Effector memory CD8-positive, alpha-beta T cell (primary cell): ENCODE data around the gene GDI2.
"Not testable (repeated sequence)": the region's sequence is repeated elsewhere in the genome, so short reads cannot be mapped to it uniquely, and the experiment has no call there.

Experiments used
- ATAC-seq: fragments of 150-1000 bp; cut with Tn5 transposase; replicated peaks from 2 replicates; pipeline ENCODE4 v1.10.0; 2021; ENCODE audit warnings: mild to moderate bottlenecking, moderate library complexity
- DNase-seq, 3 experiments: peaks; one replicate each; pipeline ENCODE4 v3.0.0; 2021
- H3K27ac Mint-ChIP-seq, 2 donors: one replicate each; pipeline ENCODE4 v1.8.0; 2022; ENCODE audit warnings: mild to moderate bottlenecking in 2 of 2, mixed read lengths in 2 of 2, moderate library complexity in 2 of 2
- H3K27me3 Mint-ChIP-seq, 2 donors: one replicate each; pipeline ENCODE4 v1.8.0; 2022; ENCODE audit warnings: mixed read lengths in 2 of 2
- H3K36me3 Mint-ChIP-seq: one replicate; pipeline ENCODE4 v1.8.0; 2022; ENCODE audit warnings: mild to moderate bottlenecking, moderate library complexity, mixed read lengths; ENCODE audit not compliant: insufficient read depth
- H3K4me1 Mint-ChIP-seq, 2 donors: one replicate each; pipeline ENCODE4 v1.8.0; 2022; ENCODE audit warnings: low read depth in 2 of 2, mixed read lengths in 2 of 2
- H3K4me3 Mint-ChIP-seq, 2 donors: one replicate each; pipeline ENCODE4 v1.8.0; 2022; ENCODE audit warnings: mild to moderate bottlenecking in 2 of 2, mixed read lengths in 2 of 2, moderate library complexity in 2 of 2
- H3K9me3 Mint-ChIP-seq, 2 donors: one replicate each; pipeline ENCODE4 v1.8.0; 2022; ENCODE audit warnings: mixed read lengths in 2 of 2

Gene GDI2

GRCh38 chr10:5836181-5836580, 22.9 kb upstream of the GDI2 start:
- peaks cover 4 to 16% of the 10 kb centered on the region in 2 donors for H3K27me3 Mint-ChIP-seq
- H3K4me3 Mint-ChIP-seq, DNase-seq, ATAC-seq, H3K4me1 Mint-ChIP-seq, H3K27ac Mint-ChIP-seq, H3K36me3 Mint-ChIP-seq, H3K9me3 Mint-ChIP-seq: not testable (repeated sequence)

GRCh38 chr10:5835446-5836095, 22.3 kb upstream of the GDI2 start:
- H3K36me3 Mint-ChIP-seq: peaks cover 5% of the 10 kb centered on the region
- no peaks in the 10 kb centered on the region for H3K9me3 Mint-ChIP-seq
- no peaks in the 10 kb centered on the region for H3K4me1 Mint-ChIP-seq
- no peak for DNase-seq
- H3K27me3 Mint-ChIP-seq: peaks cover 0 to 10% of the 10 kb centered on the region in 2 donors
- no peak overlapping the region for H3K4me3 Mint-ChIP-seq
- ATAC-seq: no peak
- no peak overlapping the region for H3K27ac Mint-ChIP-seq

- Mint-ChIP-seq H3K4me3 (no peak overlapping the region), H3K9me3 (no peaks in the 10 kb centered on the region), H3K27ac (no peak overlapping the region), H3K27me3 (no peaks in the 10 kb centered on the region), H3K4me1 (no peaks in the 10 kb centered on the region), H3K36me3 (peaks cover 5% of the 10 kb centered on the region)
- DNase-seq (no peak), ATAC-seq (no peak)
Observed at GRCh38 chr10:5833814-5834213, 20.6 kb upstream of the GDI2 start.

- H3K4me1 Mint-ChIP-seq: no peaks in the 10 kb centered on the region
- ATAC-seq (no peak), DNase-seq (no peak)
- H3K4me3 Mint-ChIP-seq: no peak overlapping the region
- H3K27ac Mint-ChIP-seq: no peak overlapping the region
- no peaks in the 10 kb centered on the region for H3K36me3 Mint-ChIP-seq
- H3K27me3 Mint-ChIP-seq: no peaks in the 10 kb centered on the region
- H3K9me3 Mint-ChIP-seq: no peaks in the 10 kb centered on the region
Observed at GRCh38 chr10:5832946-5833345, 19.7 kb upstream of the GDI2 start.

GRCh38 chr10:5831446-5831782, 18.2 kb upstream of the GDI2 start:
- H3K27me3 Mint-ChIP-seq: no peaks in the 10 kb centered on the region
- DNase-seq (no peak), ATAC-seq (no peak)
- H3K9me3 Mint-ChIP-seq: no peaks in the 10 kb centered on the region
- H3K4me1 Mint-ChIP-seq: no peaks in the 10 kb centered on the region
- H3K27ac Mint-ChIP-seq: no peak overlapping the region
- no peak overlapping the region for H3K4me3 Mint-ChIP-seq
- H3K36me3 Mint-ChIP-seq: no peaks in the 10 kb centered on the region

- no peak for ATAC-seq
- Mint-ChIP-seq H3K4me1 (no peaks in the 10 kb centered on the region), H3K27me3 (no peaks in the 10 kb centered on the region), H3K36me3 (no peaks in the 10 kb centered on the region), H3K27ac (no peak overlapping the region), H3K4me3 (no peak overlapping the region), H3K9me3 (no peaks in the 10 kb centered on the region)
- no peak for DNase-seq
Observed at GRCh38 chr10:5830629-5831445, 17.6 kb upstream of the GDI2 start.

GRCh38 chr10:5829267-5829666, 16.0 kb upstream of the GDI2 start:
- ATAC-seq (no peak), DNase-seq (no peak)
- Mint-ChIP-seq H3K4me1 (no peaks in the 10 kb centered on the region), H3K36me3 (no peaks in the 10 kb centered on the region), H3K4me3 (no peak overlapping the region), H3K27ac (no peak overlapping the region), H3K27me3 (no peaks in the 10 kb centered on the region), H3K9me3 (no peaks in the 10 kb centered on the region)

- Mint-ChIP-seq H3K9me3 (no peaks in the 10 kb centered on the region), H3K36me3 (no peaks in the 10 kb centered on the region), H3K4me3 (no peak overlapping the region), H3K4me1 (no peaks in the 10 kb centered on the region), H3K27me3 (no peaks in the 10 kb centered on the region), H3K27ac (no peak overlapping the region)
- no peak for DNase-seq
- no peak for ATAC-seq
Observed at GRCh38 chr10:5828725-5829124, 15.5 kb upstream of the GDI2 start.

GRCh38 chr10:5827841-5828240, 14.6 kb upstream of the GDI2 start:
- Mint-ChIP-seq H3K27ac (no peak overlapping the region), H3K4me1 (no peaks in the 10 kb centered on the region), H3K4me3 (no peak overlapping the region), H3K36me3 (no peaks in the 10 kb centered on the region), H3K9me3 (no peaks in the 10 kb centered on the region), H3K27me3 (no peaks in the 10 kb centered on the region)
- DNase-seq (no peak), ATAC-seq (no peak)

GRCh38 chr10:5826511-5826910, 13.3 kb upstream of the GDI2 start:
- not testable (repeated sequence) for H3K4me1 Mint-ChIP-seq, H3K4me3 Mint-ChIP-seq, H3K9me3 Mint-ChIP-seq, H3K36me3 Mint-ChIP-seq, H3K27ac Mint-ChIP-seq, DNase-seq, ATAC-seq, H3K27me3 Mint-ChIP-seq

GRCh38 chr10:5818894-5819293, 5.7 kb upstream of the GDI2 start:
- Mint-ChIP-seq H3K4me3 (no peak overlapping the region), H3K9me3 (no peaks in the 10 kb centered on the region), H3K27ac (no peak overlapping the region), H3K4me1 (peaks cover 8 to 12% of the 10 kb centered on the region in 2 donors), H3K27me3 (no peaks in the 10 kb centered on the region), H3K36me3 (peaks cover 2% of the 10 kb centered on the region)
- ATAC-seq (no peak), DNase-seq (no peak)

- H3K36me3 Mint-ChIP-seq: peaks cover 8% of the 10 kb centered on the region
- H3K9me3 Mint-ChIP-seq: no peaks in the 10 kb centered on the region
- no peak overlapping the region for H3K27ac Mint-ChIP-seq
- no peaks in the 10 kb centered on the region for H3K27me3 Mint-ChIP-seq
- ATAC-seq: no peak
- peaks cover 8 to 12% of the 10 kb centered on the region in 2 donors for H3K4me1 Mint-ChIP-seq
- no peak for DNase-seq
- H3K4me3 Mint-ChIP-seq: no peak overlapping the region
Observed at GRCh38 chr10:5818048-5818331, 4.8 kb upstream of the GDI2 start.

GRCh38 chr10:5817322-5818047, 4.3 kb upstream of the GDI2 start:
- peaks cover 8 to 13% of the 10 kb centered on the region in 2 donors for H3K4me1 Mint-ChIP-seq
- DNase-seq (no peak), ATAC-seq (no peak)
- H3K36me3 Mint-ChIP-seq: peaks cover 9% of the 10 kb centered on the region
- H3K4me3 Mint-ChIP-seq: no peak overlapping the region
- H3K27me3 Mint-ChIP-seq: no peaks in the 10 kb centered on the region
- no peaks in the 10 kb centered on the region for H3K9me3 Mint-ChIP-seq
- H3K27ac Mint-ChIP-seq: peak overlapping the region in 1 of 2 donors; percentile 44

- Mint-ChIP-seq H3K27me3 (no peaks in the 10 kb centered on the region), H3K4me3 (no peak overlapping the region), H3K9me3 (no peaks in the 10 kb centered on the region), H3K27ac (no peak overlapping the region), H3K4me1 (peaks cover 16 to 26% of the 10 kb centered on the region in 2 donors), H3K36me3 (peaks cover 13% of the 10 kb centered on the region)
- no peak for DNase-seq
- ATAC-seq: no peak
Observed at GRCh38 chr10:5816170-5816569, 2.9 kb upstream of the GDI2 start.
